Left lung (tissue), 10 donors: ENCODE data around the gene GPC2. TPM values are rescaled to one million over a fixed set of nuclear protein-coding genes. Genes with fewer than 3 reads are reported as not detected.

Source experiments
- ATAC-seq: fragments of 200-7000 bp; cut with Tn5 transposase; one replicate; pipeline ENCODE4 v1.9.1; 2020; ENCODE audit warnings: moderate library complexity
- DNase-seq, 4 donors: peaks; one replicate each; pipeline ENCODE4 v3.0.0-alpha.2; 2013 to 2020
- H3K27ac ChIP-seq, 2 donors: fragments of 200-600 bp; sonication (generic) in 1 of 2; one replicate each; pipeline versions ENCODE4 v1.5.0 to v1.8.0; 2020 to 2021
- H3K27me3 ChIP-seq, 2 donors: fragments of 200-600 bp; sonication (generic) in 1 of 2; one replicate each; pipeline versions ENCODE4 v1.5.0 to v1.8.0; 2020 to 2021
- H3K36me3 ChIP-seq, 2 donors: fragments of 200-600 bp; sonication (generic) in 1 of 2; one replicate each; pipeline versions ENCODE4 v1.5.0 to v1.8.0; 2020 to 2021
- H3K4me1 ChIP-seq, 2 donors: fragments of 200-600 bp; one replicate each; pipeline ENCODE4 v1.8.0; 2021
- H3K4me3 ChIP-seq, 2 donors: fragments of 200-600 bp; sonication (generic) in 1 of 2; one replicate each; pipeline versions ENCODE4 v1.5.0 to v1.8.0; 2020 to 2021; ENCODE audit warnings: mild to moderate bottlenecking in 1 of 2
- H3K9me3 ChIP-seq, 2 donors: fragments of 200-600 bp; sonication (generic) in 1 of 2; one replicate each; pipeline versions ENCODE4 v1.5.0 to v1.8.0; 2020 to 2021
- CTCF ChIP-seq, 2 donors: fragments of 200-600 bp; sonication (generic) in 1 of 2; IDR thresholded peaks; one replicate each; pipeline versions ENCODE4 v1.5.0 to v1.8.0; 2021; ENCODE audit warnings: antibody characterized with exemption in 2 of 2
- intact Hi-C, 2 donors: fragments of 100-400 bp; cut with DNase I; formaldehyde crosslinking; loops; one replicate each; pipeline versions ENCODE4 v1.11.2 to v1.14.2; 2022
- polyA plus RNA-seq, 6 donors: library from polyadenylated mRNA; unstranded; fragments of 120-200 nt; gene quantifications; one replicate each; pipeline ENCODE4 v1.2.1, GENCODE V29; 2013; ENCODE audit not compliant: insufficient read length in 6 of 6
- total RNA-seq, 2 donors: library from RNA; stranded (reverse); fragmentation: NEBNext Ultra II Directional; extraction: Animal tissue kit (Norgen Biotek cat#: 25700); gene quantifications; one replicate each; pipeline ENCODE4 v1.2.1, GENCODE V29; 2021
- donor health status: DM: no; HTN: yes; CAD: no.
- donor health status: DM: no; HTN: no; CAD: no.

The GPC2 gene
- total and polyA plus RNA-seq, 8 donors = 2.5 to 17.0 (median 10.2) TPM

GRCh38 chr7:100156331-100157068 is 20.7 kb downstream of the GPC2 start:
- intact Hi-C loops = no loop called here
- no peak for TF ChIP-seq CTCF (IDR thresholded peaks at IDR 0.05)
- peaks cover 0 to 46% of the 10 kb centered on the region in 2 donors for H3K36me3 ChIP-seq
- peak overlapping the region in 1 of 2 donors; percentile 75 for H3K4me3 ChIP-seq
- H3K27me3 ChIP-seq = no peaks in the 10 kb centered on the region
- H3K9me3 ChIP-seq = no peaks in the 10 kb centered on the region
- no peak for DNase-seq
- no peak for ATAC-seq
- peaks cover 13 to 71% of the 10 kb centered on the region in 2 donors for H3K4me1 ChIP-seq
- H3K27ac ChIP-seq = peak overlapping the region in 1 of 2 donors; percentile 82

- Histone ChIP-seq H3K4me1 (peaks cover 13 to 79% of the 10 kb centered on the region in 2 donors), H3K36me3 (peaks cover 0 to 46% of the 10 kb centered on the region in 2 donors), H3K9me3 (no peaks in the 10 kb centered on the region), H3K27me3 (no peaks in the 10 kb centered on the region), H3K4me3 (no peak overlapping the region), H3K27ac (no peak overlapping the region)
- ATAC-seq = no peak
- TF ChIP-seq CTCF (IDR thresholded peaks at IDR 0.05) = no peak
- intact Hi-C loops = no loop called here
- no peak for DNase-seq
Measured at GRCh38 chr7:100155553-100156317, 21.4 kb downstream of the GPC2 start.

GRCh38 chr7:100154651-100155491 is 22.3 kb downstream of the GPC2 start:
- no peak for TF ChIP-seq CTCF (IDR thresholded peaks at IDR 0.05)
- intact Hi-C loops = no loop called here
- no peak for DNase-seq
- Histone ChIP-seq H3K4me1 (peaks cover 15 to 86% of the 10 kb centered on the region in 2 donors), H3K36me3 (peaks cover 0 to 46% of the 10 kb centered on the region in 2 donors), H3K4me3 (no peak overlapping the region), H3K27ac (no peak overlapping the region), H3K9me3 (no peaks in the 10 kb centered on the region), H3K27me3 (no peaks in the 10 kb centered on the region)
- no peak for ATAC-seq

DNA sequence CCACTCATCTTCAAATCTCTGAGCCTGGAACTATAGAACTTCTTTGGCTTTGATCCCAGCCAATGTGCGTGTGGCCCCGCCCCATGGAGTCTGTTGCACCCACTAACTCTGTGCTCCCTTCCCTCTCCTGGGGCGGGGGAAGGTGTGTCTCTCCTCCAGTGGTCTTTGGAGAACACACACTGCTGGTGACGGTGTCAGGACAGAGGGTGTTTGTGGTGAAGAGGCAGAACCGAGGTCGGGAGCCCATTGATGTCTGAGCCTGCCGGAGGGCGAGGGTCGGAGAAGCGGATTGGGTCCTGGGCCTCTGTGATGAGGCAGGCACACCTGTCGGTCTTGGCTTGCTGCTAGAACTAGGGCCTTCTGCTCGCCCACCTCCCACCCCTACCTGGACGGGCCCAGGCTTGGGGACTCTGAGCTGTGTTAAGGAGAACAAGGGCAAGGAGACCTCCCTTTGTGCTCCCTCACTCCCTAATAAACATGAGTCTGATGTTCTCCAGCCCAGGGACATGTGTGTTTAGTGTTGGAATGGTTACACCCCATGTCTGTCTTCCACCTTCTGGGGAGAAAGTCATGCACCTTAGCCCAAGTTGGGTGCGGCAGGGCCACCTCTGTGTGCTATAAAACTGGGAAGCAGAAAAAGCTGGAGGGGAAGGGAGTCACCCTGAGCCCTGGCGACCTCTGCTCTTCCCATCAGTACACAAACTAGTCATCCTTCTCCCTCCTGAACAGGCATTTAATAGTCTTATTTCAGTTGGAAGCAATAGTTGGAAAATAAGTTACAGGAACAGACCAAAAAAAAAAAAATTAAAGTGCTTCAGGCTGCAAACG is 23.3 kb downstream of the GPC2 start:
- H3K4me3 ChIP-seq = no peak overlapping the region
- DNase-seq = no peak
- intact Hi-C loops = no loop called here
- peaks cover 0 to 46% of the 10 kb centered on the region in 2 donors for H3K36me3 ChIP-seq
- no peak for ATAC-seq
- H3K27ac ChIP-seq = peak overlapping the region in 1 of 2 donors; percentile 28
- no peaks in the 10 kb centered on the region for H3K9me3 ChIP-seq
- peaks cover 14 to 89% of the 10 kb centered on the region in 2 donors for H3K4me1 ChIP-seq
- TF ChIP-seq CTCF (IDR thresholded peaks at IDR 0.05) = no peak
- no peaks in the 10 kb centered on the region for H3K27me3 ChIP-seq
